DND-41 (cell line): ENCODE results near the gene OR2A5.

ENCODE experiments used
- CTCF ChIP-seq: IDR thresholded peaks from 2 replicates; pipeline ENCODE4 v1.5.1; 2012; ENCODE audit warnings: borderline replicate concordance, low read length, moderate library complexity, mild to moderate bottlenecking; ENCODE audit not compliant: poor library complexity, severe bottlenecking; ENCODE audit errors: extremely low read depth
- EZH2 ChIP-seq: IDR thresholded peaks from 3 replicates; pipeline ENCODE4 v1.6.1; 2012; ENCODE audit warnings: borderline replicate concordance, low read depth, mild to moderate bottlenecking, moderate library complexity, low read length, inconsistent platforms; ENCODE audit not compliant: severe bottlenecking

GRCh38 chr7:144090667-144091066 is 41.9 kb downstream of the OR2A5 start:
- TF ChIP-seq CTCF (no peak), EZH2 (no peak)
